Measurements from ENCODE around the gene VPS13A.
"Not testable (repeated sequence)": the region's sequence is repeated elsewhere in the genome, so short reads cannot be mapped to it uniquely, and the experiment has no call there.

The VPS13A gene

DNA sequence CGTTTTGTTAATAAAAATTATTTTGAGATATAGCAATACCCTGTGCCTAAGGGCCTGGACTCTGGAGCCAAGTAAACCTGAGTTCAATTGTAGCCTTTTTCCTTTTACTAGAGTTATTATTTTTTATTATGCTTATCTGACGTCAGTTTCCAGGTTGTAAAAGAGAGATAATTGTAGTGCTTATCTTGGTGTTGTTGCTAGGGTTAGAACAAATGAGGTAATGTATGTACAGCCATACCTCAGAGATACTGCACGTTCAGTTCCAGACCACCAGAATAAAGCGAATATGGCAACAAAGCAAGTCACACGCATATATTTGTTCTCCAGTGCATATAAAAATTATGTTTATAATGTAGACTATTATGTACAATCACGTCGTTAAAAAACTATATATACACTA lies 215.0 kb downstream of the VPS13A start:
- H3K4me3 ChIP-seq (ENCODE audit: low read depth, low read length) = no peak overlapping the region
- TF ChIP-seq, protein P1, sequence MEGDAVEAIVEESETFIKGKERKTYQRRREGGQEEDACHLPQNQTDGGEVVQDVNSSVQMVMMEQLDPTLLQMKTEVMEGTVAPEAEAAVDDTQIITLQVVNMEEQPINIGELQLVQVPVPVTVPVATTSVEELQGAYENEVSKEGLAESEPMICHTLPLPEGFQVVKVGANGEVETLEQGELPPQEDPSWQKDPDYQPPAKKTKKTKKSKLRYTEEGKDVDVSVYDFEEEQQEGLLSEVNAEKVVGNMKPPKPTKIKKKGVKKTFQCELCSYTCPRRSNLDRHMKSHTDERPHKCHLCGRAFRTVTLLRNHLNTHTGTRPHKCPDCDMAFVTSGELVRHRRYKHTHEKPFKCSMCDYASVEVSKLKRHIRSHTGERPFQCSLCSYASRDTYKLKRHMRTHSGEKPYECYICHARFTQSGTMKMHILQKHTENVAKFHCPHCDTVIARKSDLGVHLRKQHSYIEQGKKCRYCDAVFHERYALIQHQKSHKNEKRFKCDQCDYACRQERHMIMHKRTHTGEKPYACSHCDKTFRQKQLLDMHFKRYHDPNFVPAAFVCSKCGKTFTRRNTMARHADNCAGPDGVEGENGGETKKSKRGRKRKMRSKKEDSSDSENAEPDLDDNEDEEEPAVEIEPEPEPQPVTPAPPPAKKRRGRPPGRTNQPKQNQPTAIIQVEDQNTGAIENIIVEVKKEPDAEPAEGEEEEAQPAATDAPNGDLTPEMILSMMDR (IDR thresholded peaks at IDR 0.05; ENCODE audit: low read depth, low read length, missing control alignments) = no peak
- DNase-seq (ENCODE audit: low read depth) = no peak
- in situ Hi-C loops (cut with HindIII; ENCODE audit: low sequenced_read_pairs) = no loop called here

DNA sequence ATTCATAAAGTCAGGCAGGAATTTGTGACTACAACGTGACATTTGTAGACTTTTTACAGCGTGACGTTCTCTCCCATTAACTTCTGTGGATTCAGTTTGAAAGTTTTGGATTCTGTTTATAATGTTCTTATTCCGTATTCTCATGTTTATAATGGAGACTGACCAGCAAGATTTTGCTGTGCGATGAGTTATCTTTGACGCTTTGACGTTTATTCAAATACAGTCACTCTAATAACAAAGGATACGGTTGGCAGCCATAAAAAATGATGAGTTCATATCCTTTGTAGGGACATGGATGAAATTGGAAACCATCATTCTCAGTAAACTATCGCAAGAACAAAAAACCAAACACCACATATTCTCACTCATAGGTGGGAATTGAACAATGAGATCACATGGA lies 221.2 kb downstream of the VPS13A start:
- DNase-seq (ENCODE audit: low read depth); H3K4me3 ChIP-seq (ENCODE audit: low read depth, low read length); in situ Hi-C loops (cut with HindIII; ENCODE audit: low sequenced_read_pairs): not testable (repeated sequence)

DNA sequence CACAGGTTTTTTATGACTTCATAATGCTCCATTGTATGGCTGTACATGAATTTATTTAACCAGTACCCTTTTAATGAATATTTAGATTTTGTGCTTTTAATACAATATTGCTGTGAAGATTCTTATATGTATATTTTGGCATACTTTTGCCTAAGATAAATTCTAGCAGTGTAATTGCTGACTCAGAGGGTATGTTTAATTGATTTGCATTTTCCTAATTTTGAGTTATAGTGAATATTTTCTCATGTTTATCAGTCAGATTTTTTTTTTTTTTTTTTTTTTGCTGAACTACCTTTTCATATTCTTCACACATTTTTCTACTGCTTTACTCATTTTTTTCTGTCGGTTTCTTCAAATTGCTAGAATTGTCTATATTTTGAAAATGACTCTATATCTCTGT lies 222.6 kb downstream of the VPS13A start:
- no peak for DNase-seq (ENCODE audit: low read depth)
- H3K4me3 ChIP-seq (ENCODE audit: low read depth, low read length) = no peak overlapping the region
- TF ChIP-seq, protein P1 (IDR thresholded peaks at IDR 0.05; ENCODE audit: low read depth, low read length, missing control alignments) = no peak
- in situ Hi-C loops (cut with HindIII; ENCODE audit: low sequenced_read_pairs) = no loop called here

DNA sequence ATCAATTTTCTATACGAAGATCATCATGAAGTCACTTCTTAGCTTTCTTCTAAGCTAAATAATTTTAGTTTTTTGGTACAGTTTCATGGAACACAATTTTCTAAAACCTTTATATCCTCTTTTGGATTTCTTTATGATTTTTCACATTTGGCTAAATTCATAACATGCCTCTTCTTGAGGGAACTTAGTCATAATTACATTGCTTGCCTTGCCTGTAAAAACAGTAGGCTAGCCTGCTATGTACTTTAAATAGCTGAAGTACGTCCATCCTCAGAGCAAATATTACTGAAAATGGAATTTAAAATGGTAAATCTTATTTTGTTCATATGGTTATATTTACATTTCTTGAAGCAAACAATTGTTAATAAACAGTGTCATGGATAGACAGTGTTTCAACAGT lies 225.0 kb downstream of the VPS13A start:
- no peak overlapping the region for H3K4me3 ChIP-seq (ENCODE audit: low read depth, low read length)
- in situ Hi-C loops (cut with HindIII; ENCODE audit: low sequenced_read_pairs) = no loop called here
- DNase-seq (ENCODE audit: low read depth) = no peak
- TF ChIP-seq, protein P1 (IDR thresholded peaks at IDR 0.05; ENCODE audit: low read depth, low read length, missing control alignments) = no peak

DNA sequence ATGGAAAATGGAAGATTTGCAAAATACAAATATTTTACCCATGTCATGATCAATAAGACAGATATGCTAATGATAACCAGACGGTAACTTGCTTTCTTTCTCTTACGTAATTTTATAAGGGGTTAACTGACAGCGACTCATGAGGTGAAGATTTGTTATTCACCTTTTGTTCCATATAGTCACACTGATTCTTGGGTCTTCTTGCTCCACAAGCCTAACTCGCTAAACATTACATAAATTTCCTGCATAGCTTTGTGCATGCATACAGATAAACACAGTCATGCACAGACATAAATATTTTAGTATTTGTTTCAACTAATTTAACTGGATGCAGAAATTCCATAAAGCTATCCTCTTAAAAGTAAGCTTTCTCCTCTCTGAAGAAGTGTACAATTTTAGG lies 225.9 kb downstream of the VPS13A start:
- TF ChIP-seq, protein P1 (IDR thresholded peaks at IDR 0.05; ENCODE audit: low read depth, low read length, missing control alignments) = no peak
- DNase-seq (ENCODE audit: low read depth) = no peak
- H3K4me3 ChIP-seq (ENCODE audit: low read depth, low read length) = no peak overlapping the region
- in situ Hi-C loops (cut with HindIII; ENCODE audit: low sequenced_read_pairs) = no loop called here

DNA sequence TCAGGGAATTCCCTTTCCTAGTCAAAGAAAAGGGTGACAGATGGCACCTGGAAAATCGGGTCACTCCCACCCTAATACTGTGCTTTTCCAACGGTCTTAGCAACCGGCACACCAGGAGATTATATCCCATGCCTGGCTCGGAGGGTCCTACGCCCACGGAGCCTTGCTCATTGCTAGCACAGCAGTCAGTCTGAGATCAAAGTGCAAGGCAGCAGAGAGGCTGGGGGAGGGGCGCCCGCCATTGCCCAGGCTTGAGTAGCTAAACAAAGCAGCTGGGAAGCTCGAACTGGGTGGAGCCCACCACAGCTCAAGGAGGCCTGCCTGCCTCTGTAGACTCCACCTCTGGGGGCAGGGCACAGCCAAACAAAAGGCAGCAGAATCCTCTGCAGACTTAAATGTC lies 231.2 kb downstream of the VPS13A start:
- in situ Hi-C loops (cut with HindIII; ENCODE audit: low sequenced_read_pairs); H3K4me3 ChIP-seq (ENCODE audit: low read depth, low read length); DNase-seq (ENCODE audit: low read depth): not testable (repeated sequence)

DNA sequence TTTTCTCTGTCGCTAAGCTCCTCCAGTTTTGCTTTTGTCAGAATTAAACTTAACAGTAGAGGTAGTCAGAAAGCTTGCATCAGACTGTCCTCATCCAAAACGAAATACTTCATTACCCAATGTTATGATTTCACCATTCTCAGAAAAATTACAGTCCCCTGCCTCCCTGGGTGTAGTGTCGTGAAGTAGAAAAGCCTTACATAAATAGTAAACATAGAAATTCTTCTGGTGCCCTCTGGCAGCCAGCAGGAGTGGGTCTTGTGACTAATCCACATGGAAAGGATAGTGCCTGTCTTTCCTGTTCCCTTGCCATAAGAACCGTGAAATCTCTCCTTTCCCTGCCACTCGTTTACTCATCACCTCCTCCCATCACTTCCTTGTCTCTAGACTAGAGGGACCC lies 240.2 kb downstream of the VPS13A start:
- in situ Hi-C loops (cut with HindIII; ENCODE audit: low sequenced_read_pairs) = no loop called here
- no peak overlapping the region for H3K4me3 ChIP-seq (ENCODE audit: low read depth, low read length)
- TF ChIP-seq, protein P1 (IDR thresholded peaks at IDR 0.05; ENCODE audit: low read depth, low read length, missing control alignments) = no peak
- DNase-seq (ENCODE audit: low read depth) = no peak

DNA sequence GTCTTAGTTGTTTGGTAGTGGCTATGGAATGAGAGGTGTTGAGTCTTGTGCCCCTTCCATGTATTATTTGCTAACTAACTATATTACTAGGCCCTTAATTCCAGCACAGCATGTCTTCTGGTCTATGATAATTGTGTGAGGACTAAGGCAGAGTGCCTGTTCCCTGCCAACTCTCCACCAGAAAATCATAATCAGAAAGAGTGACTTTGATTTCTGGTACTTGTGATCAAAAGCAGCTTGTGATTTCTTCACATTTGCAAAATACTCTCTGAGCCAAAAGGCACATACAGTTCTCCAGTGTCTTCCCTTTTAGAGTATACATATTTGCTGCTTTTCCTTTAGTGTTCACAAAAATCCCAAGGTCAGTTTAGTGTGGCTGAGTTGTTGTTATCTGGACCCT lies 240.9 kb downstream of the VPS13A start:
- TF ChIP-seq, protein P1 (IDR thresholded peaks at IDR 0.05; ENCODE audit: low read depth, low read length, missing control alignments) = no peak
- H3K4me3 ChIP-seq (ENCODE audit: low read depth, low read length) = no peak overlapping the region
- DNase-seq (ENCODE audit: low read depth) = no peak
- in situ Hi-C loops (cut with HindIII; ENCODE audit: low sequenced_read_pairs) = no loop called here
